HG03520 (cell line): ENCODE results near the gene TRIO.
"Not testable (repeated sequence)": the region's sequence is repeated elsewhere in the genome, so short reads cannot be mapped to it uniquely, and the experiment has no call there.

Experiments used
- ATAC-seq: cut with Tn5 transposase; IDR thresholded peaks from one replicate; pipeline ENCODE4 v1.9.1; 2021; ENCODE audit warnings: mild to moderate bottlenecking, moderate library complexity; ENCODE audit not compliant: unreplicated experiment

Gene TRIO

DNA sequence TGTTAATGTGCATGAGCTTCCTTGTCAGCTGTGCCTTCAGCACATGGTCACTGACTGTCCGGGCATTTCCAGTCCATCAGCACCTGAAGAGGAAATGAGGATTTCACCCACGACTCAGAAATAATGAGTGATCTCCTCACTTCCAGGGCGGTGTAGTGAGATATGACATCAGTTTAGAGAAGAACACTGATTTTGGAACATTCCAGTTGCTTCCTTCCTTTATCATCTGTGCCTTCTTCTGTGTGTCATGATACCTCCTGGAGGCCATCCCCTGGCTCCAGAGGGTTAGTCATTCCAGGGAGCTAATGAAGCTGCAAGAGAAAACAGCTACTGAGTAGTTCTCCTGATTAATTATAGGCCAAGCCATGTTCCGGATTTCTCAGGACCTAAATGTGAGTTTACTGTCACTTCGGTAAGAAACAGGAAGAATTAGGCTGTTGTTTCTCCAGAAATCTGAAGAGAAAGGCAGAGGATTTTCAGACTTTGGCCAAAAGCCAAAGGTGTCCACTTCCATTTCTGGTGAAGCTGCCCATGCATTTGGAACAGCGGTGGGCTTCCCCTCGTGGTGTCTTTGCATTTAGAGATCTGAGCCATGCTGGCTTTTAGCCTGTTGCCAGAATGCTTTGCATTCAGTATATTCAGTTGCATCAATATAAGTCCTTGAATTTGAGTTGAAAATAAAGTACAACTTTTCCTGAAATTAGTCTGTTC lies 277.1 kb downstream of the TRIO start:
- ATAC-seq, result no peak

DNA sequence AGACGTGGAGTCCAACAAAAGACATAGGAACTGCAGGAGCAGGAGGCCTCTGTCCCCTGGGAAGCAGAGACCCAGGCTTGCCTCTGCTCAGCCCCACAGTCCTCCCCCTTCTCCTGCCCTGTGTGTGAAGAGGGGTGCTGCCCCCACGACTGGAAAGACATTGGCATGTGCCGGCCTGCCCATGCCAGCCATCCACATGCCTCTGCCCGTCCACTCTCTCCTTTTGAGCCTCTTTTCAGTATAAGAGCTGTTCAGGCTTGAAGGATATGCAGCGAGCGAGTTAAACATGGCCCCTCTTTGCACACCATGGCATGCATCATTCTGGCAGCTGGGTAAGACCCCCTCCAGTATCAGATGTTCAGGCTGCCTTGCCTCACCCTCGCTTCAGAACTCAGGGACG lies 278.7 kb downstream of the TRIO start:
- no peak for ATAC-seq

DNA sequence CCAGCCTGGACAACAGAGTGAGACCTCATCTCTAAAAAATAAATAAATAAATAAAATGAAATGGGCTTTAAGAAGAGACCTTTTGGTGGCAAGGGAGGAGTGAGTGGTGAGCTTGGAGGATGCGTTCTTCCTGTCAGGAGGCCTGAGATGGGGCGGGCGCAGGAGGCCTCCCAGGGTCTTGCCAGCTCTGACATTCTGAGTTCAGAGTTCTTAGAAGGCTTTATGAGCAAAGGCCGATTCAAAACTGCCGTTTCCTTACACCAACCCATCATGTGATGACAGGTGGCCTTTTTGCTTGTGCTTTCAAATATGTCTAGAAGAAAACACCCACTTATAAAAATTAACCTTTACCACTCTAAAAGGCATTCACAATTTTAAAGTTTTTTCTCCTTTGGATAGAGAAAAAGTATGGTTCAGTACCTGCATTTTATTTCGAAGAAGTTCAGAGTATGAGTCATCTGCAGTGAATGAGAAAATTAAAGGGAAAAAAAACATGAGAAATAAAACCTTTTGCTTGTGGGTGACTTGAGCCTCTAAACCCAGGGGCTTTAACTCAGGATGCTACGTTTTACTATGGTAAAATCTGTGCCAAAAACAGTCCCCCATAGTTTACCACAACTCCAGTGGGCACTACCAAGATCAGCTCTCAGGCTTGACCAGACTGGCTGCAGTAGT lies 281.0 kb downstream of the TRIO start:
- no peak for ATAC-seq

DNA sequence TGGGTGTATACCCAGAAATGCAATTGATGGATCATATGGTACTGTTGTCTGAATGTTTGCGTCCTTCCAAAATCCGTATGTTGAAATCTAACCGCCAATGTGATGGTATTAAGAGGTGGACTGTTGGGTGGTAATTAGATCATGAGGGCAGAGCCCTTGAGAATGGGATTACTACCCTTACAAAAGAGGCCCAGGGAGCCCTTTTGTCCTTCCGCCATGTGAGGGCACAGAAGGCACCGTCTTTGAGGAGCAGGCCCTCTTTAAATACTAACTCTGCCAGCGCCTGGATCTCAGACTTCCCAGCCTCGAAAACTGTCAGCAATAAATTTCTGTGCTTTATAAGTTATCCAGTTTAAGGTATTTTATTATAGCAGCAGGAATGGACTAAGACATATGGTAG lies 282.4 kb downstream of the TRIO start:
- ATAC-seq, result no peak

DNA sequence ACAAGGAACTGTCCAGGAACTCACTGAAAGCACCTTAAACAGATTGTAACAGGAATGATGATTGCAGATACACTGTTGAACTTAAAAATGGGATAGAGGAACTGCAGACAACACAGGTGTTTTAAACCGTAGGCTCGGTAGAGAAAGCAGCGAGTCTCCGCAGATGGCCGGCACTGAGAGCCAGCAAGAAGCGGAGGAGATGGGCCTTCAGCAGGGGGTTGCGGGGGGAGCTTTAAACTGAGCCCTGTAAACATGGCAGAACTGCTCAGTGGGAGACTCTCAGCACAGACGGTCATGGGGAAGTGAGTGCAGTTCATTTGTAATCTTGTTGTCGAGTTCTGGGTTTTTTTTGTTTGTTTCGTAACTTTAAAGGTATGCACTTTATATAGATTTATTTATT lies 283.4 kb downstream of the TRIO start:
- ATAC-seq, result no peak

DNA sequence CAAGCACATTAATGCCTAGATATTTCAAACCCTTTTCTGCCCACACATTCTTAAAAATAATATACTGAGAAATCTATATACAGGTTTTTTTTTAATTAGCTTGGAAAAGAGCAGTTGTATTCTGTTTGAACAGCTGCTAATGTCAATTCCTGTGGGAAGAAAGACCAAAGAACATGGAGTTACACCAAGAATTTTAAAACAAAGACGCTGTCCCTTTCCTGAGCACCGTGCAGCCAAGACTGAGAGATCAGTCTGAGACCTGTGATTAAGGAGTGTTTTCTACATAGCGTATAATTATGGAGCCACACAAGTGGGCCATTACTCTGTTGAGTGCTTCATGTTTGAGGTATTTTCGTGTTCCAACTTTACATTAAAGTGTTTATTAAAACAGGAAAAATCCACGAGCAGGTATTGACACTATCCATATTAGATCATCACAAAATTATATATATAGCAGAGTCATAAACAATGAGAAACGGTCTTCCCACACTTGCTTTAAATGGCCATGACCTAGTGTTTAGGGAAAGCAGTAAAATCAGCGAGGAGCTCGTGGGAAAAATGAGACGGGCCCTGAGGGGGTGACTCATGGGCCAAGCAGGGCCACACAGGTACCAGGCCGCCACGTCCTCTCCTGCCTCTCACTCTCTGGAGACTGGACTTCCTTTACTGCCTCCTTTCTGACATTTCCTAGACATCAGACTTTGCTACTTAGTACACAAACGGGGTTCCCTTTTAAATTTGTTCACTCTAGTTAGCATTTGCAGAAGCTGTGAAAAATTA lies 285.4 kb downstream of the TRIO start:
- ATAC-seq, result no peak

DNA sequence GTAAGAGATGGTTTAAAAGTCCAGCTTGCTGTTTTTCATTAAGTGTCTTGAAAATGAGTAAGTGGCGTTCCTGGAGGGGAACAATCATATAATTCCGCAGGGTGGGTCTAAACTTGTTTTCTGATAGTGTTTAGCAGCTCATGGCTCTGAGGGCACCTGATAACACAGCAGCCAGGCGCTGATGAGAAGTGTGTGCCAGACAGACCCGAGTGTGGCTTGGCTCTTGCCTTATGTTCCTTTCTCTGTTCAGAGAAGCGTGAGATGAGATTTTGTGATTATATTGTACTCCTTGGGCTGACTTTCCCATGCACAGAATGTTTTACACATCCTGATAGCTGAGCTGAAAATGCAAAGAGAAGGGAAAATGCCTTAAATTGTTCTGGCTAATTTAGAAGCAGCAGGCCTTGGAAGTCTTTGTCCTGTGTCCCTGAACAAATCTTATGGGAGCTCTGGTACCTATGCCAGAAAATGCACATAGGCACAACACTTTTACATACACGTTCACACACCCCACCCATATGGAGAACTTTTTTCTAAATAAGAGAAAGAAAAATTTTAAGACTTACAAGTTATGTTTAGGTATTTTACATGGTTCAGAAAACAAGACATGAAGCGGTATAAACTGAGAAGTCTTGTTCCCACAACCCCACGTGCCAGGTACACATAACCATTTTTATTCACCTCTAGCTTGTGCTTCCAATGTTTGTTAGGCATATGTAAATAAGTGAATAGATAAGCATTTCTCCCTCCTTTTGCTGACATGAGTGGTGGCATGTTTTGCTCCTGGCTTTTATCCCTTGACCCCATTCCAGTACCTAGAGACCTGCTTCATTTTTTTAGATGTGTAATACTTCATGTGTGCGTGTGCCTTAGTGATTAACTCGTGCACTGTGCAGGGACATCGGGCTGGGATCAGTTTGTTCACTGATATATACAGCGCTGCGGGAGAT lies 286.2 kb downstream of the TRIO start:
- ATAC-seq, result no peak

DNA sequence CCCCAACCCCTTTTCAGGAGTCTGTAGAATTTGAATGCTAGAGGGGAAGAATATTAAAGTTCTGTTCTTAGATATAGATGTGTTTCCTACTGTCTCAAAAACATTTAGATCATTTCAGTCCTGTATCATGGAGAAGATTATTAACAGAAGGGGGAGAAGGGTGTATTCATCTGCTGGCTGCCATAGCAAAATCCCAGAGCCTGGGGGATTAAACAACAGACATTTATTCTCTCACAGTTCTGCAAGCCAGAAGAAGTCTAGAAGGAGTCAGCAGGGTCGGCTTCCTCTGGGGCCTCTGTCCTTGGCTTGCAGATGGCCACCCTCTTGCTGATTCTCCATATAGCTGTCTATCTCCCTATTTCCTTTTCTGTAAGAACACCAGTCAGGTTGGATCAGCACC lies 288.4 kb downstream of the TRIO start:
- no peak for ATAC-seq

DNA sequence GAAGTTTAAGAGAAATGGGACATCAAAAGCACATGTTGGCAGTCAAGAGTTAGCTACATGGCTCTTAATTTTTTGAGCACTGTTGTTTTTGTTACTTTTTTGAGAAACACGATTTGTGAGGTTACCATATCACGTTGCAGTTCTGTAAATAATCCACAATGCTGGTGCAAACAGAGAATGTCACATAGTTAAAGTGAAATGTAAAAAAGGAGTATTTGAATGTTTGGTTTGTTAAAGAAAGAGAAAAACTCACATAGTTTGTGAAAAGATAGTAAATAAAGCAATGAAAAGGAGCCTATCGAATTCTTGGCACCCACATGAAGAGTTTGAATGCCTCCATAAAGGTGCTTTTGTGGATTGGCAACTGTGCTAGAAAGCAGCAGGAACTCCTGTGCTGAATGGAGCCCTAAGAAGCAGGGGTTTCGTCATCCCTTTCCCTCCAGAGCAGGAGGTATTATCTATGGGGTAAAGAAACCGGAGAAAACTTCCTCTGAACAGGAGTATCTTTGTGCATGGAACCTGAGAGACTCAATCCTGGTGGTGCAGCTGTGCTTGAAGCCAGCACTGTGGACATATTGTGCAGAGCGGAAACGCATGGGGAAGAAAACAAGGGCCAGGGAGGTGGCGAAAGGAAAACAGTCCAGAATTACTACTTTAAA lies 289.9 kb downstream of the TRIO start:
- no peak for ATAC-seq

DNA sequence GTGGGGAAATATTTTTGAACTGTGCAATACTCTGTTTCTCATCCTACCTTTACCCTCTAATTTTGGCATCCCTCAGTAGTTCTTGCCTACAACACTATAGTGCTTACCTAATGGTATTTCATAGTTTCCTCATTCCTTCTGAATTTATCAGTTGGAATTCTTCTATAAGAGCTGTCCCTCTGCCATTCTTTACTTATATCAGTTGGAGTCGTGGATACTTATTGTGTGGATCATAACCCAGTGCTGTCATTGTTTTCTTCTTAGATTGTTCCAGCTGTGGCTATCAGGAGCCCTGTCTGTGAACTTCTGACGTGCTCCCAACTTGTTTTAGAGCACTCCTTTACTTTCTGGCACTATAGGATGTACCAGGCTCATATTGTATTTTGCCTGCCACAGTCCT lies 292.3 kb downstream of the TRIO start:
- no peak for ATAC-seq

DNA sequence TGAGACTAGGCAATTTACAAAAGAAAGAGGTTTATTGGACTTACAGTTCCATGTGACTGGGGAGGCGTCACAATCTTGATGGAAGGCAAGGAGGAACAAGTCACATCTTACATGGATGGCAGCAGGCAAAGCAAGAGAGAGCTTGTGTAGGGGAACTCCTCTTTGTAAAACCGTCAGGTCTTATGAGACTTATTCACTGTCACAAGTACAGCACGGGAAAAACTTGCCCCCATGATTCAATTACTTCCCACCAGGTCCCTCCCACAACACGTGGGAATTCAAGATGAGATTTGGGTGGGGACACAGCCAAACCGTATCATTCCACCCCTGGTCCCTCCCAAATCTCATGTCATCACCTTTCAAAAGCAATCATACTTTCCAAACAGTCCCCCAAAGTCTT lies 293.0 kb downstream of the TRIO start:
- ATAC-seq, result not testable (repeated sequence)

DNA sequence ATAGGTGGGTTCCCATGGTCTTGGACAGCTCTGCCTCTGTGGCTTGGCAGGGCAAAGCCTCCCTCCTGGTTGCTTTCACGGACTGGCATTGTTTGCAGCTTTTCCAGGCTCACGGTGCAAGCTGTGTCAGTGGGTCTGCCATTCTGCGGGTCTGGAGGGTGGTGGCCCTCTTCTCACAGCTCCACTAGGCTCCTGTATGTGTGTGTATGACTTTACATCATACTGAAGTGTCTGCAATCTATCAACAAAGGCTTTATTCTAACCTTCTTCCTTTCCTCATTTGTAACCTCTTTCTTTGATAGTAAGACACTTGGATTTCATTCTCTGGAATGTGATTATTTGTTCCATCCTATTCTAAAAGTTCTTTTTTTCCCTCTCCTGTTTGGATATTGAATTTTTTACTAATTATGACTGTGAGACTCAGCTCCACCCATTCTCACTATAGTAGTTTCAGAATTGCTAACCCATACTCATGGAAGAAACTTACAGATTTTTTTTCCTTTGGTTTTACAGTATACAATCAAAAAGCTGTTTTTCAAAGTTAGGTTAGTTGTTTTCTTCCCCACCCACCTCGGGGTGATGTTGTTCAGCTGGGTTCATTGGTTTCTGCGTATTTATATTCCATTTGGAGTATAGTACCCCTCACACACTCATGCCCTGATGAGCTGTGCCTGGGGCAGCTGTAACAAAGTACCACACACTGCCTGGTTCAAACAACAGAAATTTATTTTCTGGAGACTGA lies 293.8 kb downstream of the TRIO start:
- ATAC-seq, result no peak

DNA sequence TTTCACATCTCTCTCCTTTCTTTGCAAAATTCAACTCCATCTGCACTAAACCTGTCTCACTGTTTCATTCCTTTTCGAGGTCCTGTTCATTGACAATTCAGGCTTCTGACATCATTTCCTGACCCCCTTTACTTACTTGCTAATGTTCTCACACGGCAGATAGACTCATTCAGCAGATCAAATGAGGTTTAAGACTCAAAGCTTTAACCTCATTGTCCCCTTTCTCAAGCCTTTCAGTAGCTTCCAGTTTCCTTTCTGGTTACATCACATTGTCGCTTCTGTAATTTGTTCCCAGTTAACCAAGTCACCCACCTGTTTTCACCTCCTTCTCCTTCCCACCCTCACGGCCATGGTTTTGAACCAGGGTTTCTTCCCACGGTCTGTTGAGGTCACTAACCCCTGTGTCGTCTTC lies 295.1 kb downstream of the TRIO start:
- ATAC-seq, result no peak

DNA sequence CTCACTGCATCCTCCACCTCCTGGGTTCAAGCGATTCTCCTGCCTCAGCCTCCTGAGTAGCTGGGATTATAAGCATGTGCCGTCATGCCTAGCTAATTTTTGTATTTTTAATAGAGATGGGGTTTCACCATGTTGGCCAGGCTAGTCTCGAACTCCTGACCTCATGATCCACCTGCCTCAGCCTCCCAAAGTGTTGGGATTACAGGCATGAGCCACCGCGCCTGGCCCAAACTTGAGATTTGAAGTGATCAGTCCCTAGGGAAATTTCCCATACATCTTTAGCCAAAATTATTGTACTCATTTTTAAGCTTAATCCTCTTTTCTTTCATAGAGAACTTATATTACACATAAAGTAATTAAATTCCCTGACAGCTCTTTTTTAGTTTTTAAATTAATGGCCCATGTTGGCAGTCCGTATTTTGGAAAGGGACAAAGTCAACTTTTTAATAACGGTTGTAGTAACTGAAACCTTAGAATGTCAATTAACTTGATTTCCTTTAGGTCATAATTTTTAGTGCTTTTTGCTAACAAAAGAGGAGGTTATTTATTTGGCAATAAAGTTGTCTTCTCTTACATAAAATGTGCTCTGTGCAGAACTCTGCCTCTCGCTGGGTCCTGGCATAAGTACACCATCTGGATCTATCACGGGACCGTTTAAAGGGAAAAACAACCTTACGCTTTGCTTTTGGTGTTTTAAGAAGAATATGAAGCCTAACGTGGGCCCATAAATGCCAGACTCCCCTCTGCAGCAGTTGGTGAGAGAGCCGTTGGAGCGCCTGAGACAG lies 296.1 kb downstream of the TRIO start:
- ATAC-seq, result no peak

DNA sequence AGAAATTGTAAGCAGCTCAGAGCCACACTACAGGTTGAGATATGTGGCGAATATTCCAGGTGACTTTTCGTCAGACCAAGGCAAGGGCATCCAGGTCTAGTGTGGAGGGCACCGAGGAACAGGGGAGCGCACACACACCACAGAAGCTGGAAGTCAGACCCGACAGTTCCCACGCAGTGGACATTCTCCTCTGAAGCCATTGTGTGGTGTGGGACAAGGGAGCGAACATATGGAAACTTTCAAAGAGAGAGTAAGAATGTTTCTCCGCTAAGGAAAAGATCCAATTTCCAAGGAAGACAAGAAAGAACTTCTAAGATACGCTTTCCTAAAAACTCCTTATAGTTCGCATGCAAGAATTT lies 297.1 kb downstream of the TRIO start:
- no peak for ATAC-seq

DNA sequence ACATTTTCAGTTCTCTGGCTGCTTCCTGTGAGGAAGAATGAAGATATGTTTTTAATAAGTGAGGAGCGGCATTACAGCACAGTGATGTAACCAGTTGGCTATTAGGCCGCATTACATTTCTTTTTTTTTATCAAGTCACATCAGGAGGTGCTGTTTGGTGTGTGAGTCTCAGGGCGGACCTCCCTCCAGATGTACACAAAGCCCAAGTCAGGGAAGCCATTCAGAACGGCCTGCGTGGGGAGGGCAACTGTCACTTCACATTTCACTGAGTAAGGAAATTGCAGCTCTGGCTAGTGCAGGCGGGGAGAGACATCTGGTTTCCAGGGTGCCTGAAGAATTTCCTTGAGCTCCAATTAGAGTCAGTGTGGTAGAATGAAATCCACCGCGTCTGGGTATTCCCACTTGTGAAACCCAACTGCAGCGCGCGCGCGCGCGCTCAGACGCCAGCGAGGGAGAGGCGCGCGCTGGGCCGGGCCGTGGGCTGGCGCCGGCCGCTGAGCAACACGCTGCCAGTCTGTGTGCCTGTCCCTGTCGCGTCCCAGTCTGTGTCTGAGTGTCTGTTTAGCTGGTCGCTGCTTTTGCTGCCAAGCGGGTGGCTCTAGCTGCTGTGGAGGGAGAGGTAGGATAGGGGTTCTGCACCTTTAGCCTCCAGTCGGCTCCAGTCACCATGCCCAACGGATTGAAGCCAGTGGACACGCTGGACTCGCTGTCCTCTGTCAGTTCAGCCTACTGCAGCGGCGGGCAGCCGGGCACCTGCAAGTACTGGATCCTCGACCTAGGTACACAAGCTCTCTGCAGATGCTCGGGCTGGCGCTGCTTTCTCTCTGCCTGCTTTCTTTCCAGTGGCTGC lies 297.7 kb downstream of the TRIO start:
- ATAC-seq, result no peak

DNA sequence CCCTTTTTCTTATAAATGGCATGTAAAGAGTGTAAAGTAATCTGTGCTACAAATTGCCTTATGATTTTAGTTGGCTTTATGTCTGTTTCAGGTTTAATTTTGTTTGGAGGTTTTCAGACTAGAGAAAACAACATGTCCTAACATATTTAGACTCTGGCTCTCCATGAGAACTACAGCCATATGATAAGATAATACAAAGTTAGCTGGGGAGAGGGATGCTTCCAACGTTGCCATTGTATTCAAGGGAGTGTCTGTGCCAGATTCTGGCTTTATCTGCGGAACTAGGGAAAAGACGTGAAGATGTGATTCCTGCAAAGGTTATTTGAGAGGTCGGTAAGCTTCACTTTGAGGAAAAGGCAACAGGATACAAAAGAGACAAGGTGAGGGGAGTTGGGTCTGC lies 298.5 kb downstream of the TRIO start:
- ATAC-seq, result no peak

DNA sequence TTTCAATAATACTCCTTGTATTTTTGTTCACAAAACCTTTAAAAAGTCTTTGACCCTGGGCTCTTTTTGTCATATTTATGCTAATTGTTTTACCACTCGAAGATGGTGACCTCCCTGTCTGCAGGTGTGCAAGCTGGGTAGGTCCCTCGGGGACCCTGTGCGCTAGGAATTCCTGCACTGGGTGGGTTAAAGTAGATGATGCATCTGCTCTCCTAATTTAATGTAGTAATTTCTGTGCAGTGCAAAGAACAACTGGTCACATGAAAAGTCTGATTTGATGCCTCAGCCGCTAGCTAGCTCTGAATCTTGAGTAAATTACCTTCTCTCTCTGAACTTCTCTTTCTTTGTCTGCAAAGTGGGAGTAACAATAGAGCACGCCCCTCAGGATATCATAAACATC lies 299.4 kb downstream of the TRIO start:
- no peak for ATAC-seq
